ENCODE results near the gene PTPRN. TPM values are rescaled to one million over a fixed set of nuclear protein-coding genes. Genes with fewer than 3 reads are reported as not detected.

PTPRN gene
- total RNA-seq, 4 donors from 2014 or later: not detected

DNA sequence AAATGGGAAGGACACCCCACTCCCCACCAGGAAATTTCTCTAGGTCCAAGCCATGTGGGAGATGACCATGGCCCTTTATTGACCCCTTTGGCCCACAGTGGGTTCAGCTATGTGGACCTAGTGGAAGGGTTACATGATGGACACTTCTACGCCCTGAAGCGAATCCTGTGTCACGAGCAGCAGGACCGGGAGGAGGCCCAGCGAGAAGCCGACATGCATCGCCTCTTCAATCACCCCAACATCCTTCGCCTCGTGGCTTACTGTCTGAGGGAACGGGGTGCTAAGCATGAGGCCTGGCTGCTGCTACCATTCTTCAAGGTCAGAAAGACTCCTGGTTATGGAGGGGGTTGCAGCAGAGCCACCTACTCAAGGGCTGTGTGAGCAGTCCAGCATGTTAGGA lies 62.6 kb downstream of the PTPRN start:
- Histone ChIP-seq H3K9me3 (no peaks in the 10 kb centered on the region), H3K27me3 (no peaks in the 10 kb centered on the region), H3K4me1 (peaks cover 0 to 50% (median 30%) of the 10 kb centered on the region in 4 donors), H3K36me3 (peaks cover 0 to 33% (median 0%) of the 10 kb centered on the region in 3 donors), H3K4me3 (no peak overlapping the region), H3K27ac (peak overlapping the region in 2 of 4 donors; percentile 67 to 94)
- no peak for DNase-seq (ENCODE audit: low spot score in 2 of 2)
- 89 to 93% methylated on average over 10 of the region's 10 CpGs for WGBS, 2 donors
- TF ChIP-seq, protein P1, sequence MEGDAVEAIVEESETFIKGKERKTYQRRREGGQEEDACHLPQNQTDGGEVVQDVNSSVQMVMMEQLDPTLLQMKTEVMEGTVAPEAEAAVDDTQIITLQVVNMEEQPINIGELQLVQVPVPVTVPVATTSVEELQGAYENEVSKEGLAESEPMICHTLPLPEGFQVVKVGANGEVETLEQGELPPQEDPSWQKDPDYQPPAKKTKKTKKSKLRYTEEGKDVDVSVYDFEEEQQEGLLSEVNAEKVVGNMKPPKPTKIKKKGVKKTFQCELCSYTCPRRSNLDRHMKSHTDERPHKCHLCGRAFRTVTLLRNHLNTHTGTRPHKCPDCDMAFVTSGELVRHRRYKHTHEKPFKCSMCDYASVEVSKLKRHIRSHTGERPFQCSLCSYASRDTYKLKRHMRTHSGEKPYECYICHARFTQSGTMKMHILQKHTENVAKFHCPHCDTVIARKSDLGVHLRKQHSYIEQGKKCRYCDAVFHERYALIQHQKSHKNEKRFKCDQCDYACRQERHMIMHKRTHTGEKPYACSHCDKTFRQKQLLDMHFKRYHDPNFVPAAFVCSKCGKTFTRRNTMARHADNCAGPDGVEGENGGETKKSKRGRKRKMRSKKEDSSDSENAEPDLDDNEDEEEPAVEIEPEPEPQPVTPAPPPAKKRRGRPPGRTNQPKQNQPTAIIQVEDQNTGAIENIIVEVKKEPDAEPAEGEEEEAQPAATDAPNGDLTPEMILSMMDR (IDR thresholded peaks at IDR 0.05): no peak
- TF ChIP-seq POLR2A (IDR thresholded peaks at IDR 0.05) (no peak), EP300 (IDR thresholded peaks at IDR 0.05) (no peak)

DNA sequence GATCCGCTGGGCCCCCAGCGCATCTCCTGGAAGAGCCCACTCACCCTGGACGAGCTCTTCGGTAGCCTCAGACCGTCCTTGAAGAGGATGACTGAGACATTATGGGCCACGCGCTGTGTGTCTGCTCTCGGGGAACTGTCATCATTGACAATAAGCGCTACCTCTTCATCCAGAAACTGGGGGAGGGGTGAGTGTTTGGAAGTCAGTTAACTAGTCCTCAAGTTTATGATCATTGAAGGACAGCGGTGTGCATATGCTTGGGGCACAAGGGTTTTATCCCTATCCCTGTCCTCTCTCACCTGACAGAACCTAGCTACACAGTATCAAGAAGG lies 63.3 kb downstream of the PTPRN start:
- H3K27ac ChIP-seq: peak overlapping the region; percentile 93 to 97 (median 94)
- H3K4me1 ChIP-seq: peaks cover 0 to 49% (median 30%) of the 10 kb centered on the region in 4 donors
- H3K4me3 ChIP-seq: peak overlapping the region; percentile 76 to 94 (median 80)
- DNase-seq (ENCODE audit: low spot score in 2 of 2): no peak
- 15 to 16% methylated on average over 9 to 10 of the region's 10 CpGs for WGBS, 2 donors
- TF ChIP-seq, protein P1 (IDR thresholded peaks at IDR 0.05): no peak
- TF ChIP-seq EP300 (IDR thresholded peaks at IDR 0.05) (no peak), POLR2A (IDR thresholded peaks at IDR 0.05) (no peak)
- H3K36me3 ChIP-seq: peaks cover 0 to 33% (median 0%) of the 10 kb centered on the region in 3 donors
- H3K9me3 ChIP-seq: no peaks in the 10 kb centered on the region
- H3K27me3 ChIP-seq: no peaks in the 10 kb centered on the region

DNA sequence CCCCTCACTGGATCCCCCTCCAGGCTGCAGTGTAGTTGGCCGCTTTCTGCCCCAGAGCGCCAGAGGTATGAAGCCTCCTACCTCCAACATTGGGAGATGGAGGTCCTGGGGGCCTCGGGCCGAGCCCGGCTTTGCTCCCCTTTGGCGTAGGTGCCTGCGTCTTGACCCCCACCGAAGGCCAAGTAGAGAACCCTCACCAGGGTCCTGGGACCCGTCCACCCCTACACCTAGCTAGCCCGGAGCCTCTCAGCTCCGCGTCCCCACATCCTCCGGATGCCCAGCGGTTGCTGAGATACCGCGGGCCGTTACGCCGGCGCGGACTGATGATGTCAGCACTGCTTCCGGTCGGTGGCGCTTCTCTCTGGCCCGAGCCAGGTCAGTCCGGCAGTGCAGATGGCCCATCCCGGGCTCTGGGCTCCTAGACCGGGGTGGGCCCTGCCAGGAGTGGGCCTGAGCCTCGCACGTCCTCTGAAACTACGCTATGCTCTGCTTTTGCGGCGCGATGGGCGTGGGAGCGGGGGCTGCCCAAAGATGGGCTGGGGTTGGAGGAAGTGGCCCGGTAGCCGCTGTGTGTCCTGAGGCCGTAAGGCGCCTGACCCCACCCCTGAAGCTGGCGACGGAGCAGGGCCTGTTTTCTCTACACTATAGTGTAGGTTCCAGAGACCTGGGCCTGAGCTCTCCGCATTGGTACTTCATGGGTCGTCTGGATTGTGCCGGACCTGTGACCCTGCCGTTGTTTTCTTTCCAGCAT lies 63.9 kb downstream of the PTPRN start, which contains the start of the genes GLB1L and STK16:
TSS of gene GLB1L (minus strand) at position 297 of the 751 bp plus-strand sequence. CDS start 1,871 bp downstream, outside the sequence.
TSS of gene STK16 (plus strand) at position 332 of the 751 bp plus-strand sequence. CDS start 521 bp downstream, outside the sequence.
- H3K36me3 ChIP-seq: peaks cover 0 to 28% (median 0%) of the 10 kb centered on the region in 3 donors
- H3K4me3 ChIP-seq: peak within 1 kb of the TSS; percentile 76 to 94 (median 80)
- H3K27ac ChIP-seq: peak within 1 kb of the TSS; percentile 93 to 97 (median 94)
- no peaks in the 10 kb centered on the region for H3K27me3 ChIP-seq
- no peaks in the 10 kb centered on the region for H3K9me3 ChIP-seq
- TF ChIP-seq EP300 (IDR thresholded peaks at IDR 0.05) (peak; percentile 94 to 98), POLR2A (IDR thresholded peaks at IDR 0.05) (peak; percentile 67 to 81)
- TF ChIP-seq, protein P1 (IDR thresholded peaks at IDR 0.05): peak in 1 of 5 experiments; percentile 46
- H3K4me1 ChIP-seq: peaks cover 0 to 44% (median 27%) of the 10 kb centered on the region in 4 donors
- peak; percentile 87 to 90 for DNase-seq (ENCODE audit: low spot score in 2 of 2)
- 0 to 2% methylated on average over 26 to 28 of the region's 46 CpGs for WGBS, 2 donors

DNA sequence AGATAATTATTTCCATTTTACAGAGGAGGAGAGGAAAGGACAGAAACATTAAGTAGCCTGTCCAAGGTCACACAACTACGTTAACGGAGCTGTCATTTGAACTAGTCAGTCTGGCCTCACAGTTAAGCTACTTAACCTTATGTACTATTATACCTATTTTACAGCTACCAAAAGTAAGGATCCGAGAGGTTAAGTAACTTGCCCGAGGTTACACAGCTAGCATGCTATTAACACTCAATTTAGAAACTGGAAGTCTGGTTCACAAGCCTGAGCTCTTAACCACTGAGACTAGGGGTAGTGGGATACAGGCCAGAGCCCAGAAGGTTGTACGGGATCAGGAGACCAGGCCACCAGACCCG lies 64.4 kb downstream of the PTPRN start:
- TF ChIP-seq EP300 (IDR thresholded peaks at IDR 0.05): no peak
- no peak for TF ChIP-seq POLR2A (IDR thresholded peaks at IDR 0.05)
- TF ChIP-seq, protein P1 (IDR thresholded peaks at IDR 0.05): no peak
- H3K27me3 ChIP-seq: no peaks in the 10 kb centered on the region
- H3K36me3 ChIP-seq: peaks cover 0 to 32% (median 0%) of the 10 kb centered on the region in 3 donors
- 46% methylated on average over 6 of the region's 6 CpGs for WGBS, 2 donors
- DNase-seq (ENCODE audit: low spot score in 2 of 2): no peak
- H3K4me1 ChIP-seq: peaks cover 0 to 38% (median 22%) of the 10 kb centered on the region in 4 donors
- peak overlapping the region; percentile 76 to 94 (median 80) for H3K4me3 ChIP-seq
- H3K9me3 ChIP-seq: no peaks in the 10 kb centered on the region
- peak overlapping the region; percentile 93 to 97 (median 94) for H3K27ac ChIP-seq

DNA sequence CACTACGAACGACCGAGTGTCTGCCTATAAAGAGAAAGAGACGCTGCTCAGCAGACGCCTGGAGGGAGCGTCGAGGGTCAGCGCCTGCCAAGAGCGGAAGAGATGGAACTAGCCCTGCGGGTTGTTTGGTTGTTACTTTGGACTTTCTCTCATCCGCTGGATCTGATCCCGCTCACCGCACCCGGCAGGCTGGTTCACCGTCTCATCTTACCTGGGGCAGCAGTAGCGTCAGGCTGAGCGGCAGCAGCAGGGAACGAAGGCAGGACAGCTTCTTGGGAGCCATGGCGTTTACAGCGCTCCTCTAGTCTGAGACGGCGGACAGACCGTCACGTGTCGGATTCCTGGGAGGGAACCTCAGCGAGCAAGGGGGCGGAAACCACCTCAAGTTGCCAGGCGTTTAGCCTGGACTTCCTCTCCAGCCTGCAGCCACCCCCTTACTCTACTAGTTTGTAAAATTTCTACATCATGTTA lies 65.9 kb downstream of the PTPRN start:
- H3K27ac ChIP-seq: peak overlapping the region in 1 of 4 donors; percentile 6
- peak in 1 of 2 donors; percentile 5 for DNase-seq (ENCODE audit: low spot score in 2 of 2)
- WGBS, 2 donors: 41 to 47% methylated on average over 28 of the region's 28 CpGs
- no peaks in the 10 kb centered on the region for H3K27me3 ChIP-seq
- H3K9me3 ChIP-seq: no peaks in the 10 kb centered on the region
- peak overlapping the region in 1 of 4 donors; percentile 28 for H3K4me3 ChIP-seq
- peaks cover 0 to 37% (median 0%) of the 10 kb centered on the region in 3 donors for H3K36me3 ChIP-seq
- H3K4me1 ChIP-seq: peaks cover 0 to 25% (median 12%) of the 10 kb centered on the region in 4 donors
- TF ChIP-seq EP300 (IDR thresholded peaks at IDR 0.05) (peak in 1 of 2 donors; percentile 7), POLR2A (IDR thresholded peaks at IDR 0.05) (no peak)
- TF ChIP-seq, protein P1 (IDR thresholded peaks at IDR 0.05): no peak

Data from tibial nerve (tissue), 4 donors.